ENCODE results near the gene MPPED2.
A peak's percentile ranks its signal among the peaks of the same experiment; 100 is the strongest.

MPPED2 gene

DNA sequence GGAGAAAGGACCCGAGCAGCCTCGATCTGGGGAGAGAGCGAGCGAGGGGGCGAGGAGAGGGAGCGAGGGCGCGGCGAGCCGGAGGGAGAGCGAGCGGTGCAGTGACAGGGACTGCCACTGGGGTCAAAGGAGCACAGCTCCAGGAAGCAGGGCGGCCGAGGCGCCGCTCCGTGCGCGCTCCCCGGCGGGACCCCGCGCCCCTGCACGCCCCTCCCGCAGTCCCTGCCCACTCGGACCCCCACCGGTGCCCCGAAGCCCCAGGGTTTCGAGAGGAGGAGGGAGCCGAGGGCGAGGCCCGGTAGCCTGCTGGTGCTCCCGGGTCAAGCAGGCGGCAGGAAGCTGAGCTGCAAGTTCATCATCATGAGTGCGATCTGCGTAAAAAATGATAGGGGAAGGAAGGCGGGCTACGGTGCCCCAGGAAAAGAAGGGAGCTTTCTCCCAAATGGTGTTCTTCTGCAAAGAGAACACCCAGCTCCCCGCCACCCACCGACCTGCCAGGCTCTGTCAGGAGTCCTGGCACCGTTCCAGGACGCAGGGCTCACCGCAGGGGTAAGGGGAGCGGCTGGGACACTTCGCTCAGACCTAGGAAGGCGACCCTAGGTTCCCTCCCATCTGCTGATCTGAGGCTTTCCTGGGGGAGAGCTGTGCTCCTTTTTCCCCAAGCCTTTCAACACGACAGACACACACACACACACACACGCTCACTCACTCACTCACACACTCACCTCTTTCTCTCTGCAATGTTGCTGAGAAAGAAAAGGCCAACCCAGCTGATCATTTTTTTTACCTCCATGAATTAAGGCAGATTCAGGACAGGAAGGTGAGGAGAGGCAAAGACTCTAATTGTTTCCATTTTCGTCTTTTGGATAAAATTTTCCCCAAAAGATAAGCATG is at the start of gene MPPED2:
Gene MPPED2 (minus strand): TSS at position 103 of the 894 bp plus-strand sequence. CDS start 5,980 bp downstream, outside the sequence.
- peak in 6 of 14 donors; percentile 7 to 64 (median 26) for DNase-seq

GRCh38 chr11:30635401-30635989 is 49.3 kb upstream of the MPPED2 start:
- peak in 12 of 14 donors; percentile 40 to 83 (median 66) for DNase-seq

GRCh38 chr11:30631148-30631547 is 45.0 kb upstream of the MPPED2 start:
- DNase-seq, result no peak

DNA sequence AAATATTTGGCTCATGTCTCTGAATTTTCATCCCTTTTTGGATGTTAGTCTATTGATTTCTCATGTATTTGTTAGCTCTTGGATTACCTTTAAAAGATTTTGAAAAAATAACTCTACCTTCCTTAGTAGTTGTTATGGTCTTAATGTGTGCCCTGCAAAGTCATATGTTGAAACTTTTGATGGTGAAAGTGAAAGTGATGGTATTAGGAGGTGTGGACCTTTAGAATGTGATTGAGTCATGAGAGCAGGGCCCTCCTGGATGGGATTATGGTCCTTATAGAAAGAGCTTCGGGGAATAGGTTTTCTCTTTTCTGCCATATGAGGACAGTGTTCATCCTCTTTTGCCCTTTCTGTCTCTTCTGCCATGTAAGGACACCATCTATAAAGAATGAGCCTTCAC is 33.6 kb upstream of the MPPED2 start:
- DNase-seq, result no peak

DNA sequence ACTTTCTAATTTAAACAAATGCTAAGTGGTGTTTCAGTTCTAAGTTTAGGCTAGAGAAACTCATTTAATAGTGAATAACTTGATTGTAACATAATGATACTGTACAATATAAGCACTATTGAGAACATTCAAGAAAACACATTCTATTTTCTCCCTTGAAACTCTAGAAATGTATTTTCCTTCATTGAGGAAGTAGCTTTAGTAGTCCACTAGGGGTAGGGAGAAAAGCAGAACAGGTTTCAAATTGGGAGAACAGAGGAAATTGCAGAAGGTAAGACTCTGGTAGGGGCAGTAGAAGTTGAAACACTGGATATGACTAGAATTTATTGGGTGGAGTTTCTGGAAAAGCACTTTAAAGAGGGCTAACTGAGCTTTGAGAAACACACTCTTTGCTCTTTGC is 31.6 kb upstream of the MPPED2 start:
- no peak for DNase-seq

DNA sequence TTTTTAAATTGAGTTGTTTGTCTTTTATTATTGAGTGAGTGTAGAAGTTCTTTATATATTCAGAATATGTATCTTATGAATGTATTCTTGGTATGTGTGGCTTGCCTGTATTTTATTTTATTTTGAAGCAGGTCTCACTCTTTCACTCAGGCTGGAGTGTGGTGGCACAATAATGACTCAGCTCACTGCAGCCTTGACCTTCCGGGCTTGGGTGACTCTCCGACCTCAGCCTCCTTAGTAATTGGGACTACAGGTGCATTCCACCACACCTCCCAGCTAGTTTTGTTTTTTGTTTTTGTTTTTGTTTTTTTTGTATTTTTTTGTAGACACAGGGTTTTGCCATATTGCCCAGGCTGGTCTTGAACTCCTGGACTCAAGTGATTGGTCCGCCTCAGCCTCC is 24.5 kb upstream of the MPPED2 start:
- DNase-seq, result no peak

- no peak for DNase-seq
Observed at GRCh38 chr11:30608534-30608933, 22.4 kb upstream of the MPPED2 start.

DNA sequence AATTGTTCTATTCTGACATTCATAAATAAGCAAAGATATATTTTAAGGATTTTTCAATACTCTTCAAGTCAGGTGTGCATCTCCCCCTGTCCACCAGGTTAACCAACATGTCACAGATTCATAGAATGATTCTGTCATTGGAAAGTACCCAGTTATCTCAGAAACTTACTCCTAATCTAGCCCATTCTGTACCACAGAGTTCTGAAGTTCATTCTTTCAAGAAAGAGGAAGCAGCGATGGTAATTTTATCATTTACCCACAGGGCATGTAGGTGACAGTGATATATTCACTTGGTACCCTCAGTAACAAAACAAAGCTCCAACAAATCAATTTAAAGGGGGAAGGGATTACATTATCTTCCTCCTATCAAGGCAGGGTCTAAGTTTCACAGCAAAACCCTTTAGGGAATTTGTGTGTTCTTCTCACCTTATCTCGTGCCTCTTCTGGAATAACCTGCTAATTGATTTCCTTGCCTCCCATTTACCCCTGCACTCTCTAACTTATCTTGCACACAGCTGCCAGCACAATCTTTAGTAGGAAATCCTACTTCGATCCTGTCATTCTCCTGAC is 19.0 kb upstream of the MPPED2 start:
- DNase-seq, result no peak

DNA sequence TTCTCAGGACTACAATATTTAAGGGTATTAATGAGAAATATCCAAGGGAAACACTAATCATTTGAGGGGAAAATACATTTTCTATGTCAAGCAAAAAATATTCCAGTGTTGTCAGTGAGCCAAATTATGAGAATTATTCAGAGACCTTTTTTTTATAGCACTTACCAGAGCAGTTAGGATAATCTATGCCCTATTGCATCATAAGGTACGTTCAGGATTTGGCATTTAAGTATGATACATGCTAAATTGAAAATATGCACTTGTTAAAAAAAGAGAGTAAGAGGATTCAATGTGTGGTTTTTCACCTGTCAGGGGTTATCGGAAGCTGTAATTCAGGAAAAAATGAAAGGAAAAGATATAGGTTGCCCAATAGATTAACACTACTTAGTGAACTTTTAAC is 17.2 kb upstream of the MPPED2 start:
- no peak for DNase-seq

- DNase-seq, result no peak
Observed at GRCh38 chr11:30596832-30597231, 10.7 kb upstream of the MPPED2 start.

DNA sequence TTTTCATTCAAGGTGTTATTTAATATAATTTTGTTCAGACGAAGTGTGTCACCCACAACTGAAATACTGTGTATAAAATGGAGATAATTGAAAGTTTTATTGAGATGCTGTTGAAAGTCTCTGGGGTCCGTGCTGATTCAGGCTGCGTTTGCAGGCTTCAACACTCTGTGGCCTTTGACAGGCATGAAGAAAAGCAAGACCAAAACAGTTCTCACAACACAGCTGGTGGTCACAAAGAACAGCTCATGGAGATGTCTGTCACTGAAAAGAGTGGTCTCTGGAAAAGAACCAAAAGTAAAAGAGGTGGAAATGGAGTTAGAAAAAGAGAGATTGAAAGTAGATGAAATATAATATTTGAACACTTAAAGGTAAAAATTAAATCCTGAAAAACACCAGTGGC is 9.8 kb upstream of the MPPED2 start:
- no peak for DNase-seq

DNA sequence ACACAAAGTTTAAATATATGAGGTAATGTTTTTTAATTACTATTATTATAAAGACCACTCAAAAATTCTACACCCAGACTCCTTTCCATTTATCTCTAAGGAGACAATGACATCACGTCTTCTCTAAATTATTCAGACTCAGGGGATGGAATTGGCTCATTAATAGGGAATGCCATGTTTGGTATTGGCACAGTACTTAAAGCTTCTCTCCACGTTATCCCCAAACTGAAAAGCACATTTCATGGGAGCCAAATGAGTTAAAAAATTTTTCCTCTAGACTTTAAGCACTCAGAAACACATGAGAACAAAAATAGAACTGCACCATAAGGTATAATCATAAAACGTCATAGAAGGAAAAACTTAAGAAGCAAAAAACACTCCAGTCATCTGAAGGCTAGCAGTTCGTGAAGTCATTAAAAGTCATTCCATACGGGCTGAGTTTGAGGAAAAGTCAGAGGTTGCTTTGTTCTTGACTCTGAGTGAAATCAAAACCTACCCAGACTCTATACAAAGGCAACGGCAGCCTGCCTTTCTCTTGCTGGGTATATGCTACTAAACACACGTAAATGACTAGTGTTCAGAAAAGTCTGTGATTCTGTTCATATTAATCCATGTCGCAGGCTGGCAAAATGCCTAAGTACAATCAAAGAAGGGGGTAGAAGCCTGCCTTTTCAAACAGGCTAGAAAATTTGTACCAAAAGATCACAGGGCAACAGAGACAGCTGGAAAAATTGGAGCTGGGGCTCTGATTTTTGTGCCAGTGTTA is 8.7 kb upstream of the MPPED2 start:
- DNase-seq, result peak in 1 of 14 donors; percentile 2

DNA sequence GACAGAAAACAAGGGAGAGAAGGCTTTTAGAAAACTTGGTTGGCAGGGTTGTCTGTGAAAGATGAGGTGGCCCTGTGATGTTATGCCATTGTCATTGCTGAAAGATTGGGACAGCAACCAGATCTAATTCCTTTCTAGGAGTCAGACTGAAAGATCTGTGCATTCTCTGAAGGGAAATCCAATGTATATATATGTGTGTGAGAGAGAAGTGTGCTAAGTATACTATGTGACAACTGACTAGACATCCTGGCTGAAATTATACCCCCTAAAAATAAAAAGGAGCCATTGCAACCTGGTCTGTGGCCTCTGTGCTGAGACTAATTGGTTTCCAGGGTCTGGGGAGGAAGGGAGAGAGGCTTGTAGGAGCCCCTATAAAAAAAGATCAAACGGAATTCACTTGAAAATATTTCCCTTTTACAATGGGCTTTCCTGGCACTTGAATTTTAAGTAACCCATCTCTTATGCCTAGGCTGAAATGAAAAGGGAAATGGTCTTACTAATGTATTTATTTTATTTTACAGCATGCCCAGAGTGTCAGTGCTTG is 1.2 kb upstream of the MPPED2 start:
- DNase-seq, result no peak

GRCh38 chr11:30585892-30586250 is 282 bp downstream of the MPPED2 start:
- peak in 5 of 14 donors; percentile 18 to 64 (median 37) for DNase-seq

DNA sequence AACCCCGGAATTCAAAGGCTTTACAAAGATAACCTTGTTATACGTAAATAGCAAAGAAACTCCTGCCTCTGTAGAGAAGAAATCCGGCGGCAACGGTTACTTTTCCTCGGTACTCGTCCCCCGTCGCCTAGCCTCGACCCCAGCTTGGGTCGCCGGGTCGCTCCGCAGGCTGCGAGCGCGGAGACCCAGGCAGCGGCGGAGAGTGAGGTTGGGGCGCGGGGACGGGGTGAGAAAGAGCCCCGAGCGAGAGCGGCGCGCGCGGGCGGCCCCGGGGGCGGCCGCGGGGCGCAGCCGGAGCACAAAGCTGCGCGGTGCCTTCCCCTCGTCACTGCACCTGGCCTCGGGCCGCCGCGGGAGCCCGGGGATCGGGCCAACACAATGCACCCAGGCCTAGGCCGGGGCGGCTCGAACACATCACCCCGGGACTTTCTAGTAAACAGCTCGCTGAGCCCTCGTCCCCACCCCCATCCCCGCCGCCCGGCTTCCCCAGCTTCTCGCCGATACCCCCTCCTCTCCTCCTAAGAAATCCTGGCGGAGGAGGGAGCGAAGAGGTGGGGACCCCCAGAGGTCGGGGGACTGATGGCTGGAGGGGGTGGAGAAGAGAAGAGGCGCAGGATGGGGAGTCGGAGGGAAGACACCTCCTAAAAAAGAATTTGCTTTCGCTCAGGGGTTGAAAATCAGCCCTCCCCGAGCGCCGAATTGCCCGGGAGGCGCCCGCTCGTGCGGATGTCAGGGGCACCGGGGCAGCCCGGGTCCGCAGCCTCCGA is 845 bp downstream of the MPPED2 start:
- DNase-seq, result peak in 8 of 14 donors; percentile 16 to 51 (median 42)

DNA sequence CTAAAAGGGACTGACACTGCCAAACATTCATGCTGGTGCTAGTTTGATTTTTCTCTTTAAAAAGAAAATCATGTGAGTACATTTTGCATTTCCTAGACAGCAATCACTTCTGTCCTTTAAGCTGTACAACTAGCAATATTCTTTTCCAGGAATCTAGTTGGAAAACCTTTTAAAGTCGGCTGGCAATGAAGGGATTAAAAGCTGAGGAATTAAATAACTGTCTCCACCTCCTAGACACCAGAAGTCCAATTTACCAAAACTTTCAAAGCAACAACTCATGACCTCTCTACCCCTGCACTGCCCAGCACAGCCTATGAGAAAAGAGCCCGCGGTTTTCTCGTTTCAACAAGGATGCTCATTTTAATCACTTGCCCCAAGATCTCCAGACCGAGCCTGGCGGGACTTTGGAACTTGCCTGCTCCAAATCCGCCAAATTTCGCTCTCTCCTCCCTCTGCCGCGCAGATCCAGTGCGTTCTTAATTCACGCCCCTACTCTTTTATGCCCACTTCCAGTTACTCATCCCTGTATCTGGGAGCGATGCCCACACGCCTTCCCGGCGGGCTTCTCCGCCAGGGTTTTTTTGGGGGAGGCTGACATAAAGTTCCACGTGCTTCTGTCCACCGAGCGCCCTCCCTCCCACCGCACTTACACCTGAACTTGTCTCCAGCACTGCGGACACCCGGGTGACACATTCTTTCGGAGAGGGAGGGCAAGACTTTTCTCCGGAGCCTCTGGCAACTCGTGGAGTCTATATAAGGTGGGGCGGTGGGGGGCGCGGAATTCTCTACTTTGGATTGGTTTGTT is 2.5 kb downstream of the MPPED2 start:
- peak in 5 of 14 donors; percentile 10 to 47 (median 24) for DNase-seq

DNA sequence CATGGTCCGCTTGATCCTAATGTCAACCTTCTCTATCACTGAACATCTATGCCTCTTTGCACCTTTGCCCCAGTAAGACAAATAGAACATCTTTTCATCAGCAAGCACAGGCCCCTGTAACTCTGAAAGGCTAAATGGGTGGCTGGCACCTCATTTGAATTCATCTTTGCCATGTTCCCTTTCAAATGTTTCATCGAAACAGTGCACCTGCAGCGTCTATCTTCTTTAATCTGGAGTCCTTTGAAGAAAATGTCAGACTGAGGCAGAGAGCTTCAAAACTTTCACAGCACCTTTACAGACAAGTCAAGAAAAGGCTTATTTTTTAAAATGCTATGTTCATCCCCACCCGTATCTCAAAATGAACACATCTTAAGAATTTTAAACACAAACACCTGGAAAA is 3.4 kb downstream of the MPPED2 start:
- DNase-seq, result no peak

DNA sequence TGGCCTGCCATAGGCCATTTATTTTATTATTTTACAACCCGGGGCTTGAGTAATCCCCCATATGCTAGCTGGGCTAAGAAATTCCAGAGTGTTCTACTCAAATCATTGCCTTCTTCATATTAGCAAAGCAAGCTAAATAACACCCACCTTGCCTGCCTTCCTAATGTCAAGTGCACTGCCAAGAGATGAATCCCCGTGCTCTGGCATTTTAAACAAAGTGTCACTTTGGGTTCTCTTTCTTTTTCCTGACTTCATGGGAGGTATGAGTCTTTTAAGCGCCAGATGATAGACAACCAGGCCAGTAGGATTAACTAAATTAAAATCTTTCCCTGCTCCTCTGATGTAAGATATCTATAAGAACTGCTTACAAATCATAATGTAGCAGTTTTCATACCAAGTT is 4.5 kb downstream of the MPPED2 start:
- DNase-seq, result no peak

DNA sequence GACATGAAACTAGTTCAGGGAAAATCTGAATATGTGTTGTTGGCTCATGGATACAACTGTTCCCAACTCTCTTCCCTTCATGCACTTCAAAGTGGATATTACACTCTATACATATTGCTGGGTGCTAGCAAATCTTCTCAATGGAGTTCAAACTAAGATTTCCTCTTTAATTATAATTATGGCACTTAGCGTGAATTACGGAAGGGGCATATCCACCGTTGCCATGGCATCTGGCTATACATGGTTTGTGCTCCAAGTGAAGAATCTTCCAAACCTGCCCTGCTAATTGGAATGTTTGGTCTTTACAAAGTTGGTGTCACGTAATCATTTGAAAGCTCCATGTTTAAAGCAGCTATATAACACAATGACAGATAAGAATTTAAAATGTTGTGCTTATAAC is 5.6 kb downstream of the MPPED2 start:
- no peak for DNase-seq

DNA sequence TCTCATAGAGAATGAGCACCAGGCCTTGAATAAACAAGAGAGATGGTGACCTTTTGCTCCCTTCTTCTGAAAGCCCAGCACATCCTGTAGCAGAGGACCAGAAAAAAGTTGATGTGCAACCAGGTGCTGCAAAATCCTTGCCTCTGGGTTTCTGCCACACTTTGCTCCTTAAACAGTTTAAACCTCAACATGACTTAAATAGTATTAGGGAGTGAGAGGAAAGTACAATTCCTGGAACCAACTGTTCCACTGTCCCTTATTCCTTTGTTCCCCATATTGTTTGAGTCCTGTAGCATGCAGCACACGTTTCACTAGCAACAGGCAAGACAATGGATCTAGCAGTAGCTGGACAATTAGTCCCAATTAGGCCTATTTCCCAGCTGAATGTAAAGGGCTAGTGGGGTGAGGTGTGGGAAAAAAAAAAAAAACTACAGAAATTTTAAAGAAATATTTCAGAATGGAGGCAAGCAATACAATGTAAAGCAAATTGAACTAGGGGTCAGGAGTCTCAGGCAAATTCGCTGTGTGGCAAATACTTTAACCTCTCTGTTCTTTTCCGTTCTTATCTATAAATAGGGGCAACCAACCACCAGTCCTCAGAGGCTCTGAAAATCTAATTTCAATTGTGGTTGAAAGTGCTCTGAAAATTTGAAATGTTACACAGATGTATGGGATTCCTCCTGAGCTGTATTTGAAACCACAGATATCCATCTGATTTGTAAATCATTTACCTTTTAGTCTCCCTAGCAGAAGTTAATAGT is 6.6 kb downstream of the MPPED2 start:
- DNase-seq, result no peak

Data from C1 segment of cervical spinal cord (tissue), 14 donors.